NCI-H460 (cell line): ENCODE measurements around the gene KDM6A. TPM values are rescaled to one million over a fixed set of nuclear protein-coding genes. Genes with fewer than 3 reads are reported as not detected.

Experiments used
- DNase-seq: peaks from one replicate; pipeline ENCODE4 v3.0.0-alpha.2; 2016; ENCODE audit warnings: low read depth; ENCODE audit errors: extremely low read depth
- total RNA-seq: library from RNA; depleted of rRNA; stranded (reverse); fragments of >200 nt; shearing (Covaris generic); gene quantifications from 2 replicates; pipeline ENCODE4 v1.2.3, GENCODE V29; 2014; rRNA removed

KDM6A gene
- total RNA-seq, 1 experiment from 2014 or later: 22.1 TPM

DNA sequence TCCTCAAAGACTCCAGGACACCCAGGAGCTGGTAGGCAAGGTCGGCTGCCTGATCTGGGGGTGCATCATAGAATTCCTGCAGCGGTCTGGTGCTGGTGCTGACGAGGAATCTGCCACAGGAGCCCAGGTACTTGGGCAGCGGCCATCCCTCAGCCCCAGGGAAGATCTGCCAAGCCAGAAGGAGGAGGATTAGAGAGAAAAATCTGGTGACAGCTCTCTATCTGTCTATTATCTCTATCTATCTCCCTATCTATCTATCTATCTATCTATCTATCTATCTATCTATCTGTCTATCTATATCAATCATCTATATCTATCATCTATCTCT lies 281.0 kb downstream of the KDM6A start:
- DNase-seq: no peak

- DNase-seq: no peak
Measured at GRCh38 chrX:45154462-45154861, 281.5 kb downstream of the KDM6A start.

GRCh38 chrX:45157647-45158046 lies 284.7 kb downstream of the KDM6A start:
- DNase-seq: no peak

Other genes starting within 250 kb of the KDM6A start
- not detected in 2 replicates for gene DUSP21, start 29.2 kb upstream of the KDM6A start, total RNA-seq